ENCODE data around the gene IL11.
"Not testable (repeated sequence)": the region's sequence is repeated elsewhere in the genome, so short reads cannot be mapped to it uniquely, and the experiment has no call there.

Gene IL11

DNA sequence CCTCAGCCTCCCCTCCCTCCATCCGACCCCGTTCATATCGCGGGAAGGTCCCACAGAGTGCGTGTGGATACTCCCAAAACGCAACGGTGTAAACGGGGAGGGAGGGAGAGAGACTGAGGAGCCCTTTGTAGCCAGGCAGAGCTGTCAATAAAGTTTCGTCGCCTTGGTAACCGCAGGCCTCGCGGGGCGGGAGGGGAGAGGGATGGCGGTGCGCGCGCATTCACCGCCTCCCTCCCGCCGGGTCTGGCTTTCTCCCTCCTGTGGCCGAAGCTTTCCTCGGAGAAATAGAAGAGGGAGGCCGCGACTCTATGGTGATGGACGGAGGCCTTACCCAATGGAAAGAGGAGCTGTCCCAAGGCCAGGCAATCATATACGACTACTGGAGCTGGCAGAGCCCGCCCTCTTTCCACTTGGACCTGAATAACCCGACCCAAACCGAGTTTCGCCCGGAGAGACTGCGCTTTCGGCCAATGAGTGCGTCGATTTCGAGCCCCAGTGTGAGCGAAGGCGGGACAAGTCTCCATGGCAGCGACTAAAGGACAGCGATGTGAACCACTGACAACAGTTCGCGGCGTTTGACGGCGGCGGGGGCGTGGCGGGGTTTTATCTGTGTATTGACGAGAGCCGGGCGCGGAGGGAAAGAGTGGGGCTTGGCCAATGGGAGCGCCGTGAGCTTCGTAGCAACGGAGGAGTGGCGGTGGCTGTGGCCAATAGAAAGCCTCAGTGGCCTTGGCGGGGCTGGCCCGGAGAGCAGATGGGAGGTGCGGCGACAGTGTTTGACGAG, 31.0 kb downstream of the IL11 start, which contains the start of gene KMT5C:
TSS of gene KMT5C (plus strand) at position 772 of the 784 bp plus-strand sequence. CDS start 2,061 bp downstream, outside the sequence.
- FAIRE-seq (peak; percentile 100), DNase-seq (ENCODE audit: insufficient read length, low spot score) (peak; percentile 98)

GRCh38 chr19:55336101-55336500, 34.2 kb downstream of the IL11 start:
- DNase-seq (ENCODE audit: insufficient read length, low spot score) (no peak), FAIRE-seq (no peak)

DNA sequence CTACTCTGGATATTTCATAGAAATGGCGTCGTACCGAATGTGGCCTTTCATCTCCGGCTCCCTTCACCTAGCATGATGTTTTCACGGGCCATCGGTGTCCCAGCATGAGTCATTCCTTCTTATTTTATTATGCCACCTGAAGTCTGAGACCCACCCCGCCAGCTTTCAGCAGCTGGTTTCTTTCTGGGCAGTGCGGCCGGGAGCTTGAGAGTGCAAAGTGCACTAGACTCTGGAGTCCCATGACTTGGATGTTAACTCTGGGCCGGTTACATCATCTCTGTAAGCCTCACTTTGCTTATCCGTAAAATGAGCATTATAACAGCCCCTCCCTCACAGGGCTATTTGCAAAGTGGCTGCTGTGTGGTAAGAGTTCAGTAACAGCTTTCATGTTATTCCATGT, 36.4 kb downstream of the IL11 start:
- no peak for DNase-seq (ENCODE audit: insufficient read length, low spot score)
- FAIRE-seq: no peak

DNA sequence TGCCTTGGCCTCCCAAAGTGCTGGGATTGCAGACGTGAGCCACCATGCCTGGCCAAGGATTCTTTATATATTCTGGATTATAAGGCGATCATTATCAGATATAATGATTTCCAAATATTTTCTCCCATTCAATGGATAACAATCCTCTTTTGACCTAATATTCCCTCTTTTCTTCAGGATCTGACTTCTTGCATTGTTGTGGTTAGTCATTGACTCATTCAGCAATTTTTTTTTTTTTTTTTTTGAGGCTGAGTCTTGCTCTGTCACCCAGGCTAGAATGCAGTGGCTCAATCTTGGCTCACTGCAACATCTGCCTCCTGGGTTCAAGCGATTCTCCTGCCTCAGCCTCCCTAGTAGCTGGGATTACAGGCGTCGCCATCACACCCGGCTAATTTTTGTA, 40.5 kb downstream of the IL11 start:
- not testable (repeated sequence) for FAIRE-seq

DNA sequence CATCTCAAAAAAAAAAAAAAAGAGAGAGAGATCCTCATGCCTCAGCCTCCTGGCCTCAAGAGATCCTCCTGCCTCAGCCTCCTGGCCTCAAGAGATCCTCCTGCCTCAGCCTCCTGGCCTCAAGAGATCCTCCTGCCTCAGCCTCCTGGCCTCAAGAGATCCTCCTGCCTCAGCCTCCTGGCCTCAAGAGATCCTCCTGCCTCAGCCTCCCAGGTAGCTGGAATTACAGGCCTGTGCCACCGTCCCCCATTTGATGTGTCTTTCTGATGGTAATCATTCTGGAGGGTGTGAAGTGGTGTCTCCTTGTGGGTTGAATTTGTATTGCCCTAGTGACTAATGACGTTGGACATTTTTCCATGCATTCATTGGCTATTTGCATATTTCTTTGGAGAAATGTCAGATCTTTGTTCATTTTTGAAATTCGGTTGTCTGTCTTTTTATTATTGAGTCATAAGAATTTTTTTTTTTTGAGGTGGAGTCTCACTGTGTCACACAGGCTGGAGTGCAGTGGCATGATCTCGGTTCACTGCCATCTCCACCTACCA, 41.4 kb downstream of the IL11 start:
- not testable (repeated sequence) for FAIRE-seq; DNase-seq (ENCODE audit: insufficient read length, low spot score)

More for the DNA sequence above, 40.5 kb downstream of the IL11 start:
- DNase-seq (ENCODE audit: insufficient read length, low spot score): not testable (repeated sequence)

GRCh38 chr19:55325172-55325571, 45.1 kb downstream of the IL11 start, which contains the start of gene TMEM150B:
Gene TMEM150B (minus strand): TSS chr19:55325341. CDS start chr19:55321036, 4,305 bp downstream.
- FAIRE-seq: no peak

DNA sequence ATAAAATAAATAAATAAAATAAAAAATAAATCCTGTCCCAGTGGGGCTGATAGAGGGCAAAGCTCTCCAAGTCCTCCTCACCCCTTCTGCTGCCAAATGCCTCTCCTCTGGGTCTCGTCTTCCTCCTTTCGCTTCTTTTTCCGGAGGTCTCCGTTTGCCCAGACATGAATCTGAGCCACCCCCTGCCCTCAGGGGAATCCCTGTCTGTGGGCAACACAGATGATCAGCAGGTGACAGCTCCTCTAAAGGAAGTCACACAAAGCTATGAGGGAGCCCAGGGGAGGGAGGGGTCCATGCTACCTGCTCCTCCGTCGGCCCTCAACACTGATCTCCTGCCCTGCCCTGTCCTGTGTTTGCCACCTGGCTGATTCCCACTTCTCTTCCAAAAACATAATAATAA, 45.6 kb downstream of the IL11 start:
- FAIRE-seq: no peak
- DNase-seq (ENCODE audit: insufficient read length, low spot score): no peak

More at GRCh38 chr19:55325172-55325571, 45.1 kb downstream of the IL11 start, which contains the start of gene TMEM150B:
- no peak for DNase-seq (ENCODE audit: insufficient read length, low spot score)

- no peak for DNase-seq (ENCODE audit: insufficient read length, low spot score)
- FAIRE-seq: no peak
Measured at GRCh38 chr19:55322204-55322885, 47.9 kb downstream of the IL11 start.

DNA sequence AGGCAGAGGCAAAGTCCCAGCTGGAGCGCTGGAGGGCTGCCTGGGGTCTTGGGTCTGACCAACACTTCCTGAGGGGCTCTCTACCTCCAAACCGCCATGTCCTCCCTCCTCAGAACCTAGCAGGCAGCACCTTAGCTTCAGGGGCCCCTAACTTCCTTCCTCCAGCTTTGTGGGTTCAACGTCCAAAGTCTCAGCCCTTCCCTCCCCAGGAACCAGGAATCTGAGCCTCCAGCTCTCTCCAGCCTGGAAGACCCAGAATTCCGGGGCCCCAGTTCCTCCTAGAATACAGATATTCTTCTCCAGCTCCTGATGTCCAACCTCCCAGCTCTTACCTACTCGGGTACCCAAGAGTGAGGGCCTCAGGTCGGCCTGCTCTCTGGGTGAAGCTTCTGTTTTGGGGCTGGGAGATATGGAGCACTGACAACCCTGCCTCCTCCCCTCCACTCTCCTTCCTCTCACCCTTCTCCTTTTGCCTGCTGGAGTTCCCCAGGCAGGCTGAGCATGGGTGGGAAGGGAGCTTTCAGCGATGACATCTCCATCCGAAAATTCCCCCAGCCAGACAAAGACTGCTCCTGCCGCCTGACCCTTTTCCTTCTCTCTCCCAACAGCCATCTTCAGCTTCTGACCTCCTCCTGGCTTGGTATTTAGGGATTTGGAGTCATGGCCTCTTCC, 48.7 kb downstream of the IL11 start:
- no peak for FAIRE-seq
- no peak for DNase-seq (ENCODE audit: insufficient read length, low spot score)

GRCh38 chr19:55320844-55321419, 49.3 kb downstream of the IL11 start:
- FAIRE-seq: no peak
- no peak for DNase-seq (ENCODE audit: insufficient read length, low spot score)

GRCh38 chr19:55319785-55320184, 50.5 kb downstream of the IL11 start:
- FAIRE-seq (no peak), DNase-seq (ENCODE audit: insufficient read length, low spot score) (no peak)

- FAIRE-seq: no peak
- DNase-seq (ENCODE audit: insufficient read length, low spot score): no peak
Measured at GRCh38 chr19:55316646-55317045, 53.6 kb downstream of the IL11 start.

DNA sequence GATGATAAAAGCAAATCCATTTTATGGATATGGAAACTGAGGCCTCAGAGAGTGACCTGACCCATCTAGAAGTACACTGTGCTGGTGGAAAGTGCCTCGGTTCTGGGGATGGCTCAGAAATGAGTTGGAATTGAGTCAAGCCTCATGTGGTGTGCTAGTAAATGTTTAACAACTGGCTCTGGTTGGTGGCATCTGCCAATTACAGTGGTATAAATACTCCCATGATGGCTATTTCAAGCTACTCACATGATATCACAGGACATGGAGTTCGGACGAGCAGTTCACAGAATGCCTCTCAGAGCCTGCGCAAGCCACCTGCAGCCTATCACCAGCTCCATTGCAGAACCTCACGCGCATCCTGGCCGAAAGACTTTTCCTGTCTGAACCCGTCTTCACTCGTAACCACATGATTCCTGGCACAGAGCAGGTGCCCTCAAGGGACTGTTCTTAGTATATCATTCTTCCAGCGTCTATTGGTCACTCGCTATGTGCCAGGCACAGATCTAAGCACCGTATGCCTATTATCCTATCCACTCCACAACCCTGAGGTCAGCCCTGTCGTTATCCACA, 54.2 kb downstream of the IL11 start:
- no peak for DNase-seq (ENCODE audit: insufficient read length, low spot score)
- no peak for FAIRE-seq

GRCh38 chr19:55314396-55314795, 55.9 kb downstream of the IL11 start:
- no peak for FAIRE-seq
- no peak for DNase-seq (ENCODE audit: insufficient read length, low spot score)
